Prostate gland (tissue), 2 donors: ENCODE measurements around the gene THSD4. TPM values are rescaled to one million over a fixed set of nuclear protein-coding genes. Genes with fewer than 3 reads are reported as not detected.
A peak's percentile ranks its signal among the peaks of the same experiment; 100 is the strongest.

Experiments
- DNase-seq: peaks from one replicate; pipeline ENCODE4 v3.0.0-alpha.2; 2019; ENCODE audit warnings: low spot score
- H3K27ac ChIP-seq, 2 donors: fragments of 200-600 bp; sonication (generic); 2 replicates each; pipeline ENCODE4 v1.5.1; 2017 to 2019
- H3K27me3 ChIP-seq: fragments of 200-600 bp; sonication (generic); replicated peaks from 2 replicates; pipeline ENCODE4 v1.5.1; 2019; ENCODE audit not compliant: insufficient read depth
- H3K36me3 ChIP-seq, 2 donors: fragments of 200-600 bp; sonication (generic); 1 replicate in 1 of 2; 2 replicates in 1 of 2; pipeline versions ENCODE4 v1.5.1 to v1.8.1; 2017 to 2019
- H3K4me1 ChIP-seq: fragments of 200-600 bp; sonication (generic); replicated peaks from 2 replicates; pipeline ENCODE4 v1.5.1; 2019
- H3K4me3 ChIP-seq, 2 donors: fragments of 200-600 bp; sonication (generic); 2 replicates each; pipeline ENCODE4 v1.5.1; 2017 to 2019
- H3K9me3 ChIP-seq: fragments of 200-600 bp; sonication (generic); 2 replicates; pipeline ENCODE4 v1.5.1; 2017
- POLR2A ChIP-seq: fragments of 450-650 bp; IDR thresholded peaks from one replicate; pipeline ENCODE4 v1.6.1; 2016; ENCODE audit warnings: antibody characterized with exemption, mild to moderate bottlenecking
- POLR2AphosphoS5 ChIP-seq: sonication (generic); formaldehyde crosslinking; IDR thresholded peaks from one replicate; pipeline ENCODE4 v1.6.1; 2017; ENCODE audit warnings: antibody characterized with exemption
- WGBS: methylation state at CpG from one replicate; pipeline ENCODE4 v1.1.5; 2018; 5-methylcytosine and 5-hydroxymethylcytosine counted together
- intact Hi-C: fragments of 100-400 bp; cut with DNase I; formaldehyde crosslinking; loops from one replicate; pipeline ENCODE4 v1.14.2; 2022
- total RNA-seq, 2 donors: library from RNA; depleted of rRNA; stranded (reverse); fragments of >200 nt; gene quantifications; one replicate each; pipeline ENCODE4 v1.1.0, GENCODE V29; 2016
- TF ChIP-seq, protein P1 (sequence below), 4 experiments: fragments of 200-600 bp in 2 of 4; fragments of 450-650 bp in 2 of 4; sonication (generic) in 2 of 4; IDR thresholded peaks; 1 replicate in 3 of 4; 2 replicates in 1 of 4; pipeline ENCODE4 v1.5.1; 2016 to 2019; ENCODE audit warnings: antibody characterized with exemption in 4 of 4, mild to moderate bottlenecking in 2 of 4, moderate library complexity in 2 of 4

The THSD4 gene
- total RNA-seq, 2 donors from 2014 or later = 84.1 to 223 TPM

DNA sequence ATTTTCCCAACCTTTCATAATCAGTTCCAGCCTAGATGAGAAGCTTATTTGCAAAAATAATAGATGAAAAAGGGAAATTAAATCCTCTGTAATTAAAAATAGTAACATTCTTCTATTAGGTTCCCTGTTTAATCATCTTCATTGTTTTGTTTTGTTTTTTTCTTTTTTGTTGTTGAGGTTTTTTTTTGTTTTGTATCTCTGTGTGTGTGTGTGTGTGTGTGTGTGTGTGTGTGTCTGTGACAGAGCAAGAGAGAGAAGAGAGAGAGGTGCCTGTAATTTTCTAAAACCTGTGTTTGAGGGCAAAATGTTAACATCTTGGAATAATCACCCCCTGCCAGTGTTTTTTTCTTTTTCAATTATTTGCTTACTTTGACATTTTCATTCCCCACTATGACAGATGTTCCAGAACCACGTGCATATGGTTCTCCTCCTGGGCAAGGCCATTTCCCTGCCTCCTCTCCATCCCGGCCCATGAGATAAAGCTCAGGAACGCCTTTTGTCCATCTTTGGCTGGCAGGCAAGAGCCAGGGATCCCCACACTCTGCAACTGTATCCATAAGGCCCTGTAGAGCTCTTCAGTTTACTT lies 573.3 kb downstream of the THSD4 start:
- Histone ChIP-seq H3K4me1 (no peaks in the 10 kb centered on the region), H3K27me3 (no peaks in the 10 kb centered on the region), H3K9me3 (no peaks in the 10 kb centered on the region), H3K36me3 (no peaks in the 10 kb centered on the region), H3K27ac (no peak overlapping the region), H3K4me3 (no peak overlapping the region)
- TF ChIP-seq POLR2A (no peak), POLR2AphosphoS5 (no peak)
- TF ChIP-seq, protein P1, sequence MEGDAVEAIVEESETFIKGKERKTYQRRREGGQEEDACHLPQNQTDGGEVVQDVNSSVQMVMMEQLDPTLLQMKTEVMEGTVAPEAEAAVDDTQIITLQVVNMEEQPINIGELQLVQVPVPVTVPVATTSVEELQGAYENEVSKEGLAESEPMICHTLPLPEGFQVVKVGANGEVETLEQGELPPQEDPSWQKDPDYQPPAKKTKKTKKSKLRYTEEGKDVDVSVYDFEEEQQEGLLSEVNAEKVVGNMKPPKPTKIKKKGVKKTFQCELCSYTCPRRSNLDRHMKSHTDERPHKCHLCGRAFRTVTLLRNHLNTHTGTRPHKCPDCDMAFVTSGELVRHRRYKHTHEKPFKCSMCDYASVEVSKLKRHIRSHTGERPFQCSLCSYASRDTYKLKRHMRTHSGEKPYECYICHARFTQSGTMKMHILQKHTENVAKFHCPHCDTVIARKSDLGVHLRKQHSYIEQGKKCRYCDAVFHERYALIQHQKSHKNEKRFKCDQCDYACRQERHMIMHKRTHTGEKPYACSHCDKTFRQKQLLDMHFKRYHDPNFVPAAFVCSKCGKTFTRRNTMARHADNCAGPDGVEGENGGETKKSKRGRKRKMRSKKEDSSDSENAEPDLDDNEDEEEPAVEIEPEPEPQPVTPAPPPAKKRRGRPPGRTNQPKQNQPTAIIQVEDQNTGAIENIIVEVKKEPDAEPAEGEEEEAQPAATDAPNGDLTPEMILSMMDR (IDR thresholded peaks at IDR 0.05) = no peak
- intact Hi-C loops = no loop called here
- DNase-seq = no peak
- WGBS = 71% methylated on average over 3 of the region's 3 CpGs

DNA sequence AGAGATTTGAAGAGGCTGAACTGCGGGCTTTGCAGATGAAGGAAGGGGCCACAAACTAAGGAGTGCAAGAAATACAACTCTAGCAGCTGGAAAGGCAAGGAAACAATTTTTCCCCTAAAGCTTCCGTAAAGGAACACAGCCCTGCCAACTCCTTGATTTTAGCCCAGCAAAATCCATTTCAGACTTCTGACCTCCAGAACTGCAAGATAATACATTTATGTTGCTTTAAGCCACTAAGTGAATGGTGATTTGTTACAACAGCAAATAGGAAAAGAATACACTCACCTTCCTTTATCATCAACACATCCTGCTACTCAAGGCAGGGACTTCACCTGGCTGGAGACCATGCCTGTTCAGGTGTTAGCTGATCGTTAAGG lies 575.8 kb downstream of the THSD4 start:
- Histone ChIP-seq H3K4me1 (no peaks in the 10 kb centered on the region), H3K4me3 (no peak overlapping the region), H3K27ac (peak overlapping the region; percentile 62 to 66), H3K36me3 (no peaks in the 10 kb centered on the region), H3K27me3 (no peaks in the 10 kb centered on the region), H3K9me3 (no peaks in the 10 kb centered on the region)
- intact Hi-C loops = no loop called here
- 75% methylated on average over 3 of the region's 3 CpGs for WGBS
- DNase-seq = no peak
- TF ChIP-seq, protein P1 (IDR thresholded peaks at IDR 0.05) = no peak
- TF ChIP-seq POLR2AphosphoS5 (no peak), POLR2A (no peak)

DNA sequence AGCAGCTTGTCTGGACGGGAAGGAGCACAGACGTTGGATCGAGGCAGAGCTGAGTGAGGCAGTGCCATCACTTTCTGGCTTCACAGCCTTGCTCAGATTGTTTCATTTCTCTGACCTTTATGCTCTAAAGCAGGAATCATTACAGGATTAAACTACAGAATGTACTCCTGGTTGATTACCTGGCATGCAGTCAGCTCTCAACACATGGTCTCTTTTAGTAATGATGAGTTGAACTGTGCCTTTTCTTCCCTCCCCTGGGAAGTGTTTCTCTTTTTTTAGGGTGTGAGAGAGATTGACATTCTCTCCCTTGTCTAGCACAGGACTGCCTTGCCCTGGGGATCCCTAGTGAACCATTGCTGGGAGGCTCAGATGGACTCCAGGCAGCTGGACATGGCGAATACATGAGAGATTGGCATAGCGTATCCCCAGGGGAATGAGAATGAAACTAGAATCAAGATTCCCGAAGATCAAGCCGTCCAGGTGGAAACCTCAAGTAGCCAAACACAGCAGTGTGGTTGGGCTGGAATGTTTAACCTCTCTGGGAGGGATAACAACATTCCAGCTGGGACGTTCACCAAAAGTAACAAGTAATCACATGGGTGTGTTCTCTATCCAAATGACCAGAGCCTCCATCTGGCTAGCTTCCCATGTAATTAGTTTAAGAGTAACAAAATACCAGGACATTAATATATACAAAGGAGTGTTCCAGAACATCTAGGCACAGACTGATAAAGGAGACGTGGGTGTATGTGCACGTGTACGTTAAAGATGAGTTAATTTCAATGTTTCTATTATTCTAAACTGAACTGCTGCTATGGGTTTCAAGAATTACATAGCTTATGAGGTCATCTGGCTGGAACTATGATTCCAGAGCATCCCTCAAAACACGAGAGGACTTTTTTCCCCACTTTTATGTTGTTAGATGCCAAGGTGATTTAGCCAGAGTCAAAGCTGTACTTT lies 576.5 kb downstream of the THSD4 start:
- no peaks in the 10 kb centered on the region for H3K4me1 ChIP-seq
- TF ChIP-seq, protein P1 (IDR thresholded peaks at IDR 0.05) = no peak
- peak; percentile 78 for TF ChIP-seq POLR2AphosphoS5
- no peak for TF ChIP-seq POLR2A
- DNase-seq = peak; percentile 65
- no peaks in the 10 kb centered on the region for H3K27me3 ChIP-seq
- H3K27ac ChIP-seq = peak overlapping the region; percentile 62 to 66
- no peaks in the 10 kb centered on the region for H3K9me3 ChIP-seq
- 24% methylated on average over 12 of the region's 12 CpGs for WGBS
- intact Hi-C loops = no loop called here
- no peak overlapping the region for H3K4me3 ChIP-seq
- H3K36me3 ChIP-seq = no peaks in the 10 kb centered on the region

DNA sequence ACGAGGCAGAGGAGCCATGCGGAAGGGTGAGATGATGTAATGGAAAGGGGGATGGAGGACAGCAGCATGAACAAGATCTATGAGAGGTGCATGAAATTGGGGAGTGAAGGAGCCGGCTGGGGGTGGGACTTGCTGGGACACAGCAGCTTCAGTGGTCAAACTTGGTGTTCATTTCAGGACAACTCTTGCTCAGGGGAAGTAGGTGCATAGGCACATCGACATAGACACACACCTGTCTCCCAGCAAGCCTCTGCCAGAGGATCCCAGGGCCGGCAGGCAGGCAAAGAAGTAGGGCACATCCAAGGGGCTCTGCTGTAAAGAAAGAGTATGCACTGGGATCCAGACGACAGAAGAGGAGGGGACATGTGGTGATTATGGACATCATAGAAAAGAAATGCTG lies 582.0 kb downstream of the THSD4 start:
- H3K27ac ChIP-seq = no peak overlapping the region
- no peak for DNase-seq

More for the DNA sequence above, 582.0 kb downstream of the THSD4 start:
- 80% methylated on average over 6 of the region's 6 CpGs for WGBS
- intact Hi-C loops = no loop called here
- Histone ChIP-seq H3K36me3 (no peaks in the 10 kb centered on the region), H3K4me1 (no peaks in the 10 kb centered on the region), H3K9me3 (no peaks in the 10 kb centered on the region), H3K27me3 (no peaks in the 10 kb centered on the region), H3K4me3 (no peak overlapping the region)
- TF ChIP-seq, protein P1 (IDR thresholded peaks at IDR 0.05) = no peak
- no peak for TF ChIP-seq POLR2AphosphoS5
- TF ChIP-seq POLR2A = no peak
